ENCODE measurements around the gene TTC12. TPM values are rescaled to one million over a fixed set of nuclear protein-coding genes. Genes with fewer than 3 reads are reported as not detected.

TTC12 gene
- total and polyA plus RNA-seq, 2 of the 8 experiments (the other 6 are each of a cell fraction or from before 2014, with no cell fraction given) = 4.7 to 9.0 TPM

DNA sequence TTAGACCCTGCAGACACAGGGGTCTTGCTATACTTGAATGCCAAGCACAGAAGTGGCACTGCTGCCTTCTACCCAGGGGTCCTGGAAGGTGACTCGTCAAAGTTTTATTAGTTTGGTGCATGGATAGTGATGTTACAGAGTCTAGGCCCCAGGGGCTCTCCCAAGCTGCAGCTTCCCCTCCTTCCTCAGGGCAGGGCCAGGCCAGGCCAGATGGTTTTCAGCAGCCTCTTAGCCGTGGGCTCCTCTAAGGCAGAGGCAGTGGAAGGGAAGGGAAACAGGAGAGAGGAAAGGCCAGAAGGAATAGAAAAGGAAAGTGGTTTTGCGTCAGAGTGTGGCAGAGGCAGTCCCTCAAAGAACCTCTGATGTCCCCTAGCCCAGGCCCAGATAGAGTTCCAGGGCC lies 95.1 kb downstream of the TTC12 start:
- Histone ChIP-seq H3K4me2 (ENCODE audit: insufficient read depth in 1 of 2, low read depth in 2 of 2, low read length in 2 of 2) (no peak overlapping the region), H3K9me3 (ENCODE audit: insufficient read depth in 2 of 2, low read depth in 1 of 2, low read length in 1 of 2) (no peaks in the 10 kb centered on the region), H4K8ac (ENCODE audit: extremely low read depth, insufficient read depth, low read length) (no peak overlapping the region), H2BK20ac (ENCODE audit: low read length) (no peak overlapping the region), H3K14ac (ENCODE audit: insufficient read length) (no peak overlapping the region), H2AK5ac (ENCODE audit: low read depth, low read length) (no peak overlapping the region), H2BK5ac (ENCODE audit: low read depth, low read length) (no peak overlapping the region), H2AFZ (ENCODE audit: low read length) (no peak overlapping the region), H3K23ac (ENCODE audit: insufficient read length) (no peak overlapping the region), H3K36me3 (ENCODE audit: control insufficient read depth in 2 of 4, insufficient read depth in 4 of 4, low read length in 3 of 4) (no peaks in the 10 kb centered on the region), H4K91ac (replicated peaks; ENCODE audit: insufficient read length, low read length) (no peak overlapping the region), H3K27me3 (replicated peaks in 1 of 4; ENCODE audit: control insufficient read depth in 3 of 4, extremely low read depth in 1 of 4, insufficient read depth in 3 of 4, low read length in 3 of 4) (no peaks in the 10 kb centered on the region), H3K9ac (replicated peaks in 1 of 4; ENCODE audit: extremely low read depth in 1 of 4, low read depth in 3 of 4, low read length in 3 of 4) (no peak overlapping the region), H3K4me3 (ENCODE audit: extremely low read depth in 1 of 4, insufficient read depth in 2 of 4, low read depth in 3 of 4, low read length in 4 of 4) (no peak overlapping the region), H3K23me2 (ENCODE audit: low read depth, low read length) (no peaks in the 10 kb centered on the region), H3K79me2 (ENCODE audit: control insufficient read depth in 1 of 2, insufficient read depth in 2 of 2, low read length in 2 of 2) (no peaks in the 10 kb centered on the region), H2BK120ac (replicated peaks; ENCODE audit: low read depth, low read length) (no peak overlapping the region), H3K79me1 (ENCODE audit: low read depth, low read length) (no peaks in the 10 kb centered on the region), H4K20me1 (replicated peaks in 1 of 2; ENCODE audit: control insufficient read depth in 1 of 2, insufficient read depth in 2 of 2, low read length in 2 of 2) (no peaks in the 10 kb centered on the region), H2BK12ac (ENCODE audit: low read depth, low read length) (no peak overlapping the region), H3K56ac (replicated peaks; ENCODE audit: insufficient read length, low read depth, low read length) (no peak overlapping the region), H3K18ac (ENCODE audit: extremely low read depth, low read length) (no peak overlapping the region), H3K27ac (ENCODE audit: low read depth, low read length) (no peak overlapping the region), H3K4ac (replicated peaks; ENCODE audit: insufficient read length, low read depth, low read length) (no peak overlapping the region), H4K5ac (ENCODE audit: insufficient read length, low read depth, low read length) (no peak overlapping the region), H2BK15ac (ENCODE audit: low read length) (no peak overlapping the region), H3K4me1 (replicated peaks in 1 of 4; ENCODE audit: control insufficient read depth in 3 of 4, insufficient read depth in 4 of 4, low read length in 3 of 4) (no peaks in the 10 kb centered on the region)
- POLR2A ChIA-PET (ENCODE audit: partially characterized antibody) = no interaction called here
- no peak for FAIRE-seq
- WGBS, 2 experiments (ENCODE audit: extremely low coverage in 1 of 2, insufficient coverage in 1 of 2, insufficient read length in 1 of 2, insufficient replicate concordance in 2 of 2, low coverage in 1 of 2, low lambda C conversion rate in 2 of 2, missing lambda C conversion rate in 1 of 2) = 73% methylated on average over 3 of the region's 3 CpGs; no CpG with 5 or more reads in 1 of the 2 experiments
- DNase-seq (ENCODE audit: low read depth in 1 of 2, low spot score in 2 of 2) = no peak
- CTCF ChIA-PET (ENCODE audit: partially characterized antibody) = interaction anchor here (0.5 kb wide), 1 partner anchor 1237 kb away, joined by 5 read pairs; no protein-coding TSS in a partner anchor
- TF ChIP-seq EP300 (IDR thresholded peaks at IDR 0.05; ENCODE audit: borderline replicate concordance in 1 of 2, low read depth in 2 of 2, low read length in 2 of 2) (no peak), KDM4A (IDR thresholded peaks at IDR 0.05; ENCODE audit: low read depth, low read length, severe bottlenecking) (no peak), SUZ12 (IDR thresholded peaks at IDR 0.05; ENCODE audit: low read length) (no peak), RNF2 (IDR thresholded peaks at IDR 0.05; ENCODE audit: borderline replicate concordance, low read depth, low read length, missing control alignments, poor library complexity, severe bottlenecking) (no peak), SRF (IDR thresholded peaks at IDR 0.05; ENCODE audit: low read depth, low read length) (no peak), CHD2 (IDR thresholded peaks at IDR 0.05; ENCODE audit: low read length) (no peak), BCL11A (IDR thresholded peaks at IDR 0.05; ENCODE audit: low read depth in 2 of 2, low read length in 2 of 2) (no peak), JUND (IDR thresholded peaks at IDR 0.05; ENCODE audit: low read length) (no peak), EZH2 (IDR thresholded peaks at IDR 0.05; ENCODE audit: low read depth, low read length, severe bottlenecking) (no peak), CTBP2 (IDR thresholded peaks at IDR 0.05; ENCODE audit: borderline replicate concordance, insufficient read depth, insufficient read length, low read length) (no peak)
- TF ChIP-seq, protein P1, sequence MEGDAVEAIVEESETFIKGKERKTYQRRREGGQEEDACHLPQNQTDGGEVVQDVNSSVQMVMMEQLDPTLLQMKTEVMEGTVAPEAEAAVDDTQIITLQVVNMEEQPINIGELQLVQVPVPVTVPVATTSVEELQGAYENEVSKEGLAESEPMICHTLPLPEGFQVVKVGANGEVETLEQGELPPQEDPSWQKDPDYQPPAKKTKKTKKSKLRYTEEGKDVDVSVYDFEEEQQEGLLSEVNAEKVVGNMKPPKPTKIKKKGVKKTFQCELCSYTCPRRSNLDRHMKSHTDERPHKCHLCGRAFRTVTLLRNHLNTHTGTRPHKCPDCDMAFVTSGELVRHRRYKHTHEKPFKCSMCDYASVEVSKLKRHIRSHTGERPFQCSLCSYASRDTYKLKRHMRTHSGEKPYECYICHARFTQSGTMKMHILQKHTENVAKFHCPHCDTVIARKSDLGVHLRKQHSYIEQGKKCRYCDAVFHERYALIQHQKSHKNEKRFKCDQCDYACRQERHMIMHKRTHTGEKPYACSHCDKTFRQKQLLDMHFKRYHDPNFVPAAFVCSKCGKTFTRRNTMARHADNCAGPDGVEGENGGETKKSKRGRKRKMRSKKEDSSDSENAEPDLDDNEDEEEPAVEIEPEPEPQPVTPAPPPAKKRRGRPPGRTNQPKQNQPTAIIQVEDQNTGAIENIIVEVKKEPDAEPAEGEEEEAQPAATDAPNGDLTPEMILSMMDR (IDR thresholded peaks at IDR 0.05; ENCODE audit: control extremely low read depth in 1 of 3, insufficient read depth in 1 of 3, low read depth in 1 of 3, low read length in 3 of 3) = no peak
